Measurements from ENCODE around the gene VPS25.
A peak's percentile ranks its signal among the peaks of the same experiment; 100 is the strongest.

- TF ChIP-seq CTCF (conservative IDR thresholded peaks at IDR 0.05; ENCODE audit: low read depth, low read length) (0 out of 2 replicates have a peak, but pooled peaks have one; percentile 11), EZH2 (IDR thresholded peaks at IDR 0.05; ENCODE audit: borderline replicate concordance, low read depth, low read length, poor library complexity, severe bottlenecking) (no peak)
These were observed 29.5 kb upstream of the VPS25 start for GRCh38 chr17:42743595-42744282.

Data from A673 (cell line).